ENCODE data around the gene BLCAP. TPM values are rescaled to one million over a fixed set of nuclear protein-coding genes. Genes with fewer than 3 reads are reported as not detected.

Gene BLCAP
- total RNA-seq, 1 donor from 2014 or later, result 97.2 TPM

GRCh38 chr20:37501940-37502339 lies 25.7 kb downstream of the BLCAP start:
- Mint-ChIP-seq H3K27ac (ENCODE audit: unreplicated experiment) (no peak overlapping the region), H3K9me3 (ENCODE audit: unreplicated experiment) (no peaks in the 10 kb centered on the region), H3K4me1 (ENCODE audit: low read depth, unreplicated experiment) (peaks cover 12% of the 10 kb centered on the region), H3K36me3 (ENCODE audit: unreplicated experiment) (no peaks in the 10 kb centered on the region), H3K4me3 (ENCODE audit: unreplicated experiment) (no peak overlapping the region), H3K27me3 (ENCODE audit: unreplicated experiment) (no peaks in the 10 kb centered on the region)
- DNase-seq, result no peak
- TF ChIP-seq CTCF (IDR thresholded peaks at IDR 0.05; ENCODE audit: partially characterized antibody, unreplicated experiment), result no peak

GRCh38 chr20:37500311-37500710 lies 27.4 kb downstream of the BLCAP start:
- no peaks in the 10 kb centered on the region for H3K27me3 Mint-ChIP-seq (ENCODE audit: unreplicated experiment)
- no peak overlapping the region for H3K27ac Mint-ChIP-seq (ENCODE audit: unreplicated experiment)
- no peaks in the 10 kb centered on the region for H3K36me3 Mint-ChIP-seq (ENCODE audit: unreplicated experiment)
- no peak for TF ChIP-seq CTCF (IDR thresholded peaks at IDR 0.05; ENCODE audit: partially characterized antibody, unreplicated experiment)
- peaks cover 11% of the 10 kb centered on the region for H3K4me1 Mint-ChIP-seq (ENCODE audit: low read depth, unreplicated experiment)
- no peak overlapping the region for H3K4me3 Mint-ChIP-seq (ENCODE audit: unreplicated experiment)
- peaks cover 2% of the 10 kb centered on the region for H3K9me3 Mint-ChIP-seq (ENCODE audit: unreplicated experiment)
- DNase-seq, result no peak

GRCh38 chr20:37498066-37498665 lies 29.5 kb downstream of the BLCAP start:
- H3K4me1 Mint-ChIP-seq (ENCODE audit: low read depth, unreplicated experiment), result peaks cover 9% of the 10 kb centered on the region
- no peak for TF ChIP-seq CTCF (IDR thresholded peaks at IDR 0.05; ENCODE audit: partially characterized antibody, unreplicated experiment)
- DNase-seq, result no peak
- H3K27me3 Mint-ChIP-seq (ENCODE audit: unreplicated experiment), result no peaks in the 10 kb centered on the region
- no peaks in the 10 kb centered on the region for H3K36me3 Mint-ChIP-seq (ENCODE audit: unreplicated experiment)
- no peak overlapping the region for H3K4me3 Mint-ChIP-seq (ENCODE audit: unreplicated experiment)
- H3K9me3 Mint-ChIP-seq (ENCODE audit: unreplicated experiment), result peaks cover 5% of the 10 kb centered on the region
- H3K27ac Mint-ChIP-seq (ENCODE audit: unreplicated experiment), result no peak overlapping the region

GRCh38 chr20:37494796-37495195 lies 32.9 kb downstream of the BLCAP start:
- Mint-ChIP-seq H3K27ac (ENCODE audit: unreplicated experiment) (no peak overlapping the region), H3K4me1 (ENCODE audit: low read depth, unreplicated experiment) (peaks cover 2% of the 10 kb centered on the region), H3K27me3 (ENCODE audit: unreplicated experiment) (peaks cover 13% of the 10 kb centered on the region), H3K36me3 (ENCODE audit: unreplicated experiment) (peaks cover 19% of the 10 kb centered on the region), H3K9me3 (ENCODE audit: unreplicated experiment) (peaks cover 5% of the 10 kb centered on the region), H3K4me3 (ENCODE audit: unreplicated experiment) (no peak overlapping the region)
- TF ChIP-seq CTCF (IDR thresholded peaks at IDR 0.05; ENCODE audit: partially characterized antibody, unreplicated experiment), result no peak
- no peak for DNase-seq

GRCh38 chr20:37494301-37494700 lies 33.4 kb downstream of the BLCAP start:
- Mint-ChIP-seq H3K36me3 (ENCODE audit: unreplicated experiment) (peaks cover 19% of the 10 kb centered on the region), H3K27ac (ENCODE audit: unreplicated experiment) (no peak overlapping the region), H3K9me3 (ENCODE audit: unreplicated experiment) (peaks cover 5% of the 10 kb centered on the region), H3K27me3 (ENCODE audit: unreplicated experiment) (peaks cover 13% of the 10 kb centered on the region), H3K4me1 (ENCODE audit: low read depth, unreplicated experiment) (peaks cover 2% of the 10 kb centered on the region), H3K4me3 (ENCODE audit: unreplicated experiment) (no peak overlapping the region)
- DNase-seq, result no peak
- TF ChIP-seq CTCF (IDR thresholded peaks at IDR 0.05; ENCODE audit: partially characterized antibody, unreplicated experiment), result no peak

Data from glutamatergic neuron (in vitro differentiated cells).